Embryonic facial prominence (tissue), 1 donor: ENCODE results near the gene ZNF831.

Experiments used
- DNase-seq: peaks from one replicate; pipeline ENCODE4 v3.0.0-alpha.2; 2016; ENCODE audit errors: extremely low spot score

The ZNF831 gene

GRCh38 chr20:59247731-59248684 lies 84.4 kb downstream of the ZNF831 start:
- DNase-seq, result no peak

- no peak for DNase-seq
Observed at GRCh38 chr20:59250293-59250692, 86.7 kb downstream of the ZNF831 start.

- no peak for DNase-seq
Observed at GRCh38 chr20:59253325-59253724, 89.7 kb downstream of the ZNF831 start.

GRCh38 chr20:59253779-59254319 lies 90.2 kb downstream of the ZNF831 start:
- DNase-seq, result no peak

GRCh38 chr20:59255256-59255655 lies 91.6 kb downstream of the ZNF831 start:
- no peak for DNase-seq

GRCh38 chr20:59258221-59258621 lies 94.6 kb downstream of the ZNF831 start:
- DNase-seq, result no peak

GRCh38 chr20:59259946-59260345 lies 96.3 kb downstream of the ZNF831 start:
- no peak for DNase-seq

GRCh38 chr20:59265298-59265697 lies 101.7 kb downstream of the ZNF831 start:
- no peak for DNase-seq

GRCh38 chr20:59268870-59269269 lies 105.2 kb downstream of the ZNF831 start:
- DNase-seq, result no peak

- DNase-seq, result no peak
Observed at GRCh38 chr20:59269411-59270025, 105.9 kb downstream of the ZNF831 start.

- DNase-seq, result no peak
Observed at GRCh38 chr20:59270380-59270779, 106.8 kb downstream of the ZNF831 start.

- DNase-seq, result no peak
Observed at GRCh38 chr20:59273739-59274357, 110.2 kb downstream of the ZNF831 start.

GRCh38 chr20:59276938-59277337 lies 113.3 kb downstream of the ZNF831 start:
- no peak for DNase-seq

- DNase-seq, result no peak
Observed at GRCh38 chr20:59284470-59284869, 120.8 kb downstream of the ZNF831 start.

GRCh38 chr20:59289994-59290393 lies 126.4 kb downstream of the ZNF831 start:
- DNase-seq, result no peak

GRCh38 chr20:59291740-59292383 lies 128.2 kb downstream of the ZNF831 start:
- DNase-seq, result no peak

- DNase-seq, result no peak
Observed at GRCh38 chr20:59295531-59295930, 131.9 kb downstream of the ZNF831 start.

- DNase-seq, result no peak
Observed at GRCh38 chr20:59297686-59298085, 134.1 kb downstream of the ZNF831 start.

- no peak for DNase-seq
Observed at GRCh38 chr20:59299945-59300332, 136.3 kb downstream of the ZNF831 start.

- DNase-seq, result no peak
Observed at GRCh38 chr20:59300333-59301081, 136.9 kb downstream of the ZNF831 start, which contains the start of gene EDN3. TSS of gene EDN3 (plus strand) at chr20:59300611. CDS start at chr20:59300813, 202 bp downstream.
